Tibial nerve (tissue), 4 donors: ENCODE results near the gene ATP1A1. TPM values are rescaled to one million over a fixed set of nuclear protein-coding genes. Genes with fewer than 3 reads are reported as not detected.

ENCODE experiments used
- DNase-seq, 2 donors: peaks; one replicate each; pipeline ENCODE4 v3.0.0-alpha.2; 2019; ENCODE audit warnings: low spot score in 2 of 2
- H3K27ac ChIP-seq, 4 donors: fragments of 200-600 bp; sonication (generic) in 3 of 4; one replicate each; pipeline ENCODE4 v1.5.1; 2017 to 2019; ENCODE audit warnings: mild to moderate bottlenecking in 1 of 4
- H3K27me3 ChIP-seq, 2 donors: fragments of 200-600 bp; sonication (generic) in 1 of 2; one replicate each; pipeline versions ENCODE4 v1.5.1 to v1.6.0; 2017 to 2019
- H3K36me3 ChIP-seq, 3 donors: fragments of 200-600 bp; sonication (generic); one replicate each; pipeline ENCODE4 v1.5.1; 2018 to 2019
- H3K4me1 ChIP-seq, 4 donors: fragments of 200-600 bp; sonication (generic) in 3 of 4; one replicate each; pipeline ENCODE4 v1.5.1; 2017 to 2019
- H3K4me3 ChIP-seq, 4 donors: fragments of 200-600 bp; sonication (generic) in 3 of 4; one replicate each; pipeline ENCODE4 v1.5.1; 2017 to 2019; ENCODE audit warnings: mild to moderate bottlenecking in 1 of 4, moderate library complexity in 1 of 4
- H3K9me3 ChIP-seq, 4 donors: fragments of 200-600 bp; sonication (generic) in 3 of 4; one replicate each; pipeline ENCODE4 v1.5.1; 2017 to 2019
- CTCF ChIP-seq, 5 experiments: fragments of 200-600 bp in 3 of 5; fragments of 450-650 bp in 2 of 5; sonication (generic) in 3 of 5; IDR thresholded peaks; one replicate each; pipeline ENCODE4 v1.5.1; 2016 to 2019; ENCODE audit warnings: antibody characterized with exemption in 5 of 5, mild to moderate bottlenecking in 3 of 5, moderate library complexity in 2 of 5
- EP300 ChIP-seq, 2 donors: sonication (generic); formaldehyde crosslinking; IDR thresholded peaks; one replicate each; pipeline ENCODE4 v1.6.1; 2017; ENCODE audit warnings: antibody characterized with exemption in 2 of 2, mild to moderate bottlenecking in 1 of 2
- POLR2A ChIP-seq, 2 donors: fragments of 450-650 bp; IDR thresholded peaks; one replicate each; pipeline ENCODE4 v1.6.1; 2017; ENCODE audit warnings: antibody characterized with exemption in 2 of 2, mild to moderate bottlenecking in 2 of 2, moderate library complexity in 2 of 2
- WGBS, 2 donors: methylation state at CpG; one replicate each; pipeline ENCODE4 v1.1.5; 2018; 5-methylcytosine and 5-hydroxymethylcytosine counted together
- total RNA-seq, 4 donors: library from RNA; depleted of rRNA; stranded (reverse); fragments of >200 nt; gene quantifications; one replicate each; pipeline ENCODE4 v1.1.0, GENCODE V29; 2016

Gene ATP1A1
- total RNA-seq, 4 donors from 2014 or later, result 226 to 325 (median 267) TPM

- TF ChIP-seq EP300 (IDR thresholded peaks at IDR 0.05) (no peak), CTCF (IDR thresholded peaks at IDR 0.05) (no peak), POLR2A (IDR thresholded peaks at IDR 0.05) (no peak)
- 86 to 87% methylated on average over 11 of the region's 11 CpGs for WGBS, 2 donors
- H3K9me3 ChIP-seq, result no peaks in the 10 kb centered on the region
Measured at GRCh38 chr1:116335850-116336624, 37.0 kb upstream of the ATP1A1 start.

GRCh38 chr1:116337398-116337797 is 35.6 kb upstream of the ATP1A1 start:
- Histone ChIP-seq H3K27ac (no peak overlapping the region), H3K27me3 (no peaks in the 10 kb centered on the region), H3K36me3 (no peaks in the 10 kb centered on the region), H3K4me3 (no peak overlapping the region), H3K4me1 (no peaks in the 10 kb centered on the region), H3K9me3 (no peaks in the 10 kb centered on the region)
- no peak for DNase-seq
- no peak for TF ChIP-seq EP300 (IDR thresholded peaks at IDR 0.05)
- TF ChIP-seq POLR2A (IDR thresholded peaks at IDR 0.05), result no peak
- TF ChIP-seq CTCF (IDR thresholded peaks at IDR 0.05), result no peak
- WGBS, 2 donors, result 92 to 95% methylated on average over 7 of the region's 7 CpGs

More at GRCh38 chr1:116335850-116336624, 37.0 kb upstream of the ATP1A1 start:
- Histone ChIP-seq H3K27ac (no peak overlapping the region), H3K4me1 (no peaks in the 10 kb centered on the region), H3K27me3 (no peaks in the 10 kb centered on the region), H3K36me3 (no peaks in the 10 kb centered on the region), H3K4me3 (no peak overlapping the region)
- no peak for DNase-seq

GRCh38 chr1:116338400-116338799 is 34.6 kb upstream of the ATP1A1 start:
- no peaks in the 10 kb centered on the region for H3K9me3 ChIP-seq
- no peak for TF ChIP-seq POLR2A (IDR thresholded peaks at IDR 0.05)
- no peak for TF ChIP-seq EP300 (IDR thresholded peaks at IDR 0.05)
- no peak for TF ChIP-seq CTCF (IDR thresholded peaks at IDR 0.05)
- H3K27me3 ChIP-seq, result no peaks in the 10 kb centered on the region
- no peak overlapping the region for H3K4me3 ChIP-seq
- no peak for DNase-seq
- 76 to 86% methylated on average over 2 of the region's 2 CpGs for WGBS, 2 donors
- H3K36me3 ChIP-seq, result no peaks in the 10 kb centered on the region
- no peak overlapping the region for H3K27ac ChIP-seq
- H3K4me1 ChIP-seq, result no peaks in the 10 kb centered on the region

GRCh38 chr1:116340506-116341231 is 32.4 kb upstream of the ATP1A1 start:
- DNase-seq, result no peak
- no peak overlapping the region for H3K27ac ChIP-seq
- no peak for TF ChIP-seq CTCF (IDR thresholded peaks at IDR 0.05)
- TF ChIP-seq POLR2A (IDR thresholded peaks at IDR 0.05), result no peak
- TF ChIP-seq EP300 (IDR thresholded peaks at IDR 0.05), result no peak
- H3K27me3 ChIP-seq, result no peaks in the 10 kb centered on the region
- no peaks in the 10 kb centered on the region for H3K4me1 ChIP-seq
- no peak overlapping the region for H3K4me3 ChIP-seq
- H3K9me3 ChIP-seq, result no peaks in the 10 kb centered on the region
- H3K36me3 ChIP-seq, result no peaks in the 10 kb centered on the region
- 87 to 91% methylated on average over 2 of the region's 2 CpGs for WGBS, 2 donors

GRCh38 chr1:116343019-116343418 is 30.0 kb upstream of the ATP1A1 start:
- WGBS, 2 donors, result 88 to 90% methylated on average over 4 of the region's 4 CpGs
- no peaks in the 10 kb centered on the region for H3K9me3 ChIP-seq
- no peaks in the 10 kb centered on the region for H3K4me1 ChIP-seq
- DNase-seq, result no peak
- no peak for TF ChIP-seq EP300 (IDR thresholded peaks at IDR 0.05)
- no peak for TF ChIP-seq CTCF (IDR thresholded peaks at IDR 0.05)
- no peak for TF ChIP-seq POLR2A (IDR thresholded peaks at IDR 0.05)
- no peaks in the 10 kb centered on the region for H3K36me3 ChIP-seq
- H3K27me3 ChIP-seq, result no peaks in the 10 kb centered on the region
- no peak overlapping the region for H3K4me3 ChIP-seq
- no peak overlapping the region for H3K27ac ChIP-seq
